OCI-LY7 (cell line): Measurements from ENCODE around the gene FAM163A. TPM values are rescaled to one million over a fixed set of nuclear protein-coding genes. Genes with fewer than 3 reads are reported as not detected.

ENCODE experiments used
- BruUV-seq: library from RNA; stranded (reverse); fragments of 400-500 nt; replicated peaks from 2 replicates; lab custom pipeline; 2021; lab: Mats Ljungman, UMichigan
- CTCF ChIA-PET: fragments of 300-600 bp; sonication (Branson Sonifier 250); formaldehyde crosslinking; loops from one replicate; lab custom pipeline; 2022; ENCODE audit warnings: antibody characterized with exemption; ENCODE audit not compliant: unreplicated experiment; lab: Charles Lee
- POLR2A ChIA-PET: fragments of 300-600 bp; sonication (Branson Sonifier 250); formaldehyde crosslinking; loops from one replicate; lab custom pipeline; 2022; ENCODE audit warnings: antibody characterized with exemption; lab: Charles Lee
- DNase-seq: peaks from one replicate; pipeline ENCODE4 v3.0.0-alpha.2; 2015; ENCODE audit warnings: low spot score
- H2AFZ ChIP-seq: fragments of 200-600 bp; sonication (generic), shearing (Covaris generic); 2 replicates; pipeline ENCODE4 v1.6.1; 2014; ENCODE audit warnings: mild to moderate bottlenecking, antibody characterized with exemption, low read length, moderate library complexity
- H3K27ac ChIP-seq: fragments of 200-600 bp; sonication (generic); 2 replicates; pipeline ENCODE4 v1.5.1; 2014; ENCODE audit warnings: mixed run types, low read depth, mild to moderate bottlenecking, moderate library complexity, low read length, inconsistent platforms; ENCODE audit not compliant: poor library complexity, severe bottlenecking
- H3K36me3 ChIP-seq: fragments of 200-600 bp; sonication (generic); 2 replicates; pipeline ENCODE4 v1.6.1; 2014; ENCODE audit warnings: mild to moderate bottlenecking, antibody characterized with exemption, low read length, moderate library complexity, mixed read lengths; ENCODE audit not compliant: insufficient read depth
- H3K4me1 ChIP-seq: fragments of 200-600 bp; sonication (generic); 2 replicates; pipeline ENCODE4 v1.5.1; 2014; ENCODE audit warnings: mild to moderate bottlenecking, low read length; ENCODE audit not compliant: insufficient read depth, poor library complexity, severe bottlenecking
- H3K4me2 ChIP-seq: fragments of 200-600 bp; sonication (generic); 2 replicates; pipeline ENCODE4 v1.6.1; 2014; ENCODE audit warnings: mild to moderate bottlenecking, low read length
- H3K4me3 ChIP-seq: fragments of 200-600 bp; sonication (generic); 2 replicates; pipeline ENCODE4 v1.5.1; 2014; ENCODE audit warnings: mild to moderate bottlenecking, low read depth, low read length; ENCODE audit not compliant: poor library complexity, severe bottlenecking
- H3K79me2 ChIP-seq: fragments of 200-600 bp; sonication (generic); 2 replicates; pipeline ENCODE4 v1.6.1; 2016; ENCODE audit warnings: low read depth, mild to moderate bottlenecking, low read length, moderate library complexity, mixed read lengths; ENCODE audit not compliant: insufficient read depth
- H3K9me2 ChIP-seq: fragments of 200-600 bp; sonication (generic); 2 replicates; pipeline ENCODE4 v1.6.1; 2016; ENCODE audit warnings: mild to moderate bottlenecking, low read length, mixed read lengths; ENCODE audit not compliant: insufficient read depth
- H3K9me3 ChIP-seq: fragments of 200-600 bp; sonication (generic); 2 replicates; pipeline ENCODE4 v1.6.1; 2014; ENCODE audit warnings: mild to moderate bottlenecking, mixed run types, low read length, mixed read lengths
- H4K20me1 ChIP-seq: fragments of 200-600 bp; sonication (generic); 2 replicates; pipeline ENCODE4 v1.6.1; 2014; ENCODE audit warnings: mild to moderate bottlenecking, antibody characterized with exemption, low read length, moderate library complexity, mixed read lengths; ENCODE audit not compliant: insufficient read depth
- EZH2phosphoT487 ChIP-seq: fragments of 200-600 bp; sonication (generic); IDR thresholded peaks from 2 replicates; pipeline ENCODE4 v1.6.1; 2018; ENCODE audit warnings: low read depth, borderline replicate concordance, mild to moderate bottlenecking, mixed run types, antibody characterized with exemption, low read length, moderate library complexity, mixed read lengths
- intact Hi-C: fragments of 100-400 bp; cut with micrococcal nuclease; formaldehyde crosslinking; loops from one replicate; pipeline ENCODE4 v1.10.0; 2022; ENCODE audit not compliant: unreplicated experiment
- total RNA-seq, 2 experiments: library from RNA; depleted of rRNA in 1 of 2; stranded (reverse); fragments of >200 nt in 1 of 2; shearing (Covaris generic) in 1 of 2; gene quantifications; 2 replicates each; pipeline ENCODE4 v1.2.3, GENCODE V29; 2014 to 2022
- TF ChIP-seq, protein P1 (sequence below): fragments of 200-600 bp; sonication (generic); conservative IDR thresholded peaks from 2 replicates; pipeline ENCODE4 v1.5.1; 2014; ENCODE audit warnings: mild to moderate bottlenecking, antibody characterized with exemption, low read length, moderate library complexity, mixed read lengths

FAM163A gene
- total RNA-seq, 2 experiments from 2014 or later = not detected

- BruUV-seq = no TSS peak
- H3K9me2 ChIP-seq = no peaks in the 10 kb centered on the region
- H3K4me3 ChIP-seq = no peak overlapping the region
- H3K4me1 ChIP-seq = no peaks in the 10 kb centered on the region
- no peak for DNase-seq
- H3K27ac ChIP-seq = no peak overlapping the region
- H4K20me1 ChIP-seq = no peaks in the 10 kb centered on the region
- no peak overlapping the region for H3K4me2 ChIP-seq
- no peaks in the 10 kb centered on the region for H3K79me2 ChIP-seq
- ChIA-PET POLR2A (no interaction called here), CTCF (interaction anchor here (0.6 kb wide), 1 partner anchor 1484 kb away, joined by 3 read pairs; no protein-coding TSS in a partner anchor)
- H3K9me3 ChIP-seq = no peaks in the 10 kb centered on the region
- H2AFZ ChIP-seq = no peak overlapping the region
- TF ChIP-seq, protein P1, sequence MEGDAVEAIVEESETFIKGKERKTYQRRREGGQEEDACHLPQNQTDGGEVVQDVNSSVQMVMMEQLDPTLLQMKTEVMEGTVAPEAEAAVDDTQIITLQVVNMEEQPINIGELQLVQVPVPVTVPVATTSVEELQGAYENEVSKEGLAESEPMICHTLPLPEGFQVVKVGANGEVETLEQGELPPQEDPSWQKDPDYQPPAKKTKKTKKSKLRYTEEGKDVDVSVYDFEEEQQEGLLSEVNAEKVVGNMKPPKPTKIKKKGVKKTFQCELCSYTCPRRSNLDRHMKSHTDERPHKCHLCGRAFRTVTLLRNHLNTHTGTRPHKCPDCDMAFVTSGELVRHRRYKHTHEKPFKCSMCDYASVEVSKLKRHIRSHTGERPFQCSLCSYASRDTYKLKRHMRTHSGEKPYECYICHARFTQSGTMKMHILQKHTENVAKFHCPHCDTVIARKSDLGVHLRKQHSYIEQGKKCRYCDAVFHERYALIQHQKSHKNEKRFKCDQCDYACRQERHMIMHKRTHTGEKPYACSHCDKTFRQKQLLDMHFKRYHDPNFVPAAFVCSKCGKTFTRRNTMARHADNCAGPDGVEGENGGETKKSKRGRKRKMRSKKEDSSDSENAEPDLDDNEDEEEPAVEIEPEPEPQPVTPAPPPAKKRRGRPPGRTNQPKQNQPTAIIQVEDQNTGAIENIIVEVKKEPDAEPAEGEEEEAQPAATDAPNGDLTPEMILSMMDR = no peak
- TF ChIP-seq EZH2phosphoT487 = no peak
- H3K36me3 ChIP-seq = no peaks in the 10 kb centered on the region
- intact Hi-C loops = no loop called here
Observed at GRCh38 chr1:179779645-179780272, 36.7 kb downstream of the FAM163A start.

GRCh38 chr1:179781962-179782361 is 38.9 kb downstream of the FAM163A start:
- no peaks in the 10 kb centered on the region for H3K79me2 ChIP-seq
- H3K36me3 ChIP-seq = no peaks in the 10 kb centered on the region
- H3K9me3 ChIP-seq = no peaks in the 10 kb centered on the region
- ChIA-PET CTCF (no interaction called here), POLR2A (interaction anchor here (0.6 kb wide), 1 partner anchor 33 kb away, joined by 3 read pairs; no protein-coding TSS in a partner anchor)
- DNase-seq = no peak
- no peak overlapping the region for H3K27ac ChIP-seq
- no peaks in the 10 kb centered on the region for H3K9me2 ChIP-seq
- H4K20me1 ChIP-seq = no peaks in the 10 kb centered on the region
- H3K4me1 ChIP-seq = no peaks in the 10 kb centered on the region
- no peak overlapping the region for H3K4me2 ChIP-seq
- no TSS peak for BruUV-seq
- intact Hi-C loops = no loop called here
- H2AFZ ChIP-seq = no peak overlapping the region
- no peak overlapping the region for H3K4me3 ChIP-seq
- TF ChIP-seq, protein P1 = no peak
- no peak for TF ChIP-seq EZH2phosphoT487

DNA sequence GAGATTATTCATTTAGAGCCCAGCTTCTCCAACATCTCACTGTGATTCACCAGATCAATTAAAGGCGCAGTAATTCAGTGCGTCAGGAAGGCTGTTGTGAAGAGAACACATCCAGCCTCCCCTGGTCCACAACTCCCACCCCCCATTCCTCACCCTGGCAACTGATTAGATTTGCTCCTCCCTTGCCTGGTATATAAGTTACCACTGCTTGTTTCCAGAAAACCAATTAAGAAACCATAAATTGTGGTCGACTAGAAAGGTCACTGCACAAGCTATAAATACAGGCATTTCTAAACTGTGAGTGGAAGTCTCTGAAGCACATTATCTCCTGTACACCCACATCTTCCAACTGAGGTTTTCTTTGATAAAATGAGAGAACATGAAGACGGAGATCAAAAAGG is 41.9 kb downstream of the FAM163A start:
- Histone ChIP-seq H3K9me3 (no peaks in the 10 kb centered on the region), H3K79me2 (no peaks in the 10 kb centered on the region), H3K4me3 (no peak overlapping the region), H3K27ac (no peak overlapping the region), H3K4me1 (no peaks in the 10 kb centered on the region), H3K9me2 (no peaks in the 10 kb centered on the region), H3K36me3 (no peaks in the 10 kb centered on the region), H3K4me2 (no peak overlapping the region), H4K20me1 (no peaks in the 10 kb centered on the region), H2AFZ (no peak overlapping the region)
- no peak for DNase-seq
- CTCF ChIA-PET = no interaction called here
- intact Hi-C loops = no loop called here
- POLR2A ChIA-PET = no interaction called here
- TF ChIP-seq EZH2phosphoT487 = no peak
- TF ChIP-seq, protein P1 = no peak
- no TSS peak for BruUV-seq
